ENCODE measurements around the gene A1BG.
A peak's percentile ranks its signal among the peaks of the same experiment; 100 is the strongest.

The A1BG gene

GRCh38 chr19:58352760-58353671 lies at the start of gene A1BG:
TSS of gene A1BG (minus strand) at chr19:58353492. CDS start at chr19:58353437, 55 bp downstream.
- no peak for DNase-seq

GRCh38 chr19:58401840-58402421 lies 48.6 kb upstream of the A1BG start:
- DNase-seq = no peak

- DNase-seq = peak; percentile 100
These were observed 47.9 kb upstream of the A1BG start for GRCh38 chr19:58400916-58401839.

- DNase-seq = no peak
These were observed 47.1 kb upstream of the A1BG start for GRCh38 chr19:58400316-58400915.

- no peak for DNase-seq
These were observed 46.6 kb upstream of the A1BG start for GRCh38 chr19:58399903-58400302.

GRCh38 chr19:58398545-58398944 lies 45.3 kb upstream of the A1BG start:
- DNase-seq = no peak

- no peak for DNase-seq
These were observed 44.8 kb upstream of the A1BG start for GRCh38 chr19:58398087-58398486.

GRCh38 chr19:58397533-58398037 lies 44.3 kb upstream of the A1BG start:
- DNase-seq = no peak

GRCh38 chr19:58396691-58397532 lies 43.6 kb upstream of the A1BG start:
- no peak for DNase-seq

- DNase-seq = no peak
These were observed 42.8 kb upstream of the A1BG start for GRCh38 chr19:58395979-58396627.

GRCh38 chr19:58395220-58395978 lies 42.1 kb upstream of the A1BG start, which contains the start of gene RNF225:
TSS of gene RNF225 (plus strand) at chr19:58395656. CDS start at chr19:58396090, 434 bp downstream.
- DNase-seq = peak; percentile 30

GRCh38 chr19:58394821-58395219 lies 41.5 kb upstream of the A1BG start:
- DNase-seq = no peak

GRCh38 chr19:58393725-58394033 lies 40.4 kb upstream of the A1BG start:
- no peak for DNase-seq

GRCh38 chr19:58392945-58393724 lies 39.8 kb upstream of the A1BG start:
- DNase-seq = no peak

GRCh38 chr19:58388175-58388526 lies 34.9 kb upstream of the A1BG start:
- no peak for DNase-seq

- DNase-seq = no peak
These were observed 34.3 kb upstream of the A1BG start for GRCh38 chr19:58387338-58388174.

GRCh38 chr19:58386576-58387337 lies 33.5 kb upstream of the A1BG start, which contains the start of gene RPS5:
TSS of gene RPS5 (plus strand) at chr19:58387269. CDS start at chr19:58388138, 869 bp downstream.
- DNase-seq = peak; percentile 97
